K562 (cell line): Measurements from ENCODE around the gene ADCY1.

ENCODE experiments used
- HNRNPL ChIP-seq: fragments of 200-400 bp; formaldehyde crosslinking; IDR thresholded peaks from 2 replicates; pipeline ENCODE4 v1.6.1; 2017; ENCODE audit warnings: low read depth, mild to moderate bottlenecking, low read length
- MBD2 ChIP-seq: sonication (generic); IDR thresholded peaks from 2 replicates; pipeline ENCODE4 v1.6.1; 2016; ENCODE audit warnings: low read depth, borderline replicate concordance
- YY1 ChIP-seq, 3 experiments: IDR thresholded peaks; 2 replicates each; pipeline ENCODE4 v1.6.1; 2011; ENCODE audit warnings: low read length in 2 of 3, mild to moderate bottlenecking in 2 of 3, moderate library complexity in 2 of 3, borderline replicate concordance in 1 of 3, control low read depth in 1 of 3, low read depth in 1 of 3; ENCODE audit not compliant: insufficient read depth in 3 of 3, insufficient replicate concordance in 2 of 3, control insufficient read depth in 1 of 3, insufficient read length in 1 of 3; ENCODE audit errors: extremely low read depth in 1 of 3
- ZNF232 ChIP-seq: sonication (generic); formaldehyde crosslinking; IDR thresholded peaks from 2 replicates; pipeline ENCODE4 v1.8.0; 2022; ENCODE audit warnings: mild to moderate bottlenecking, missing genetic modification reagents
- ZSCAN29 ChIP-seq: fragments of 450-650 bp; IDR thresholded peaks from 2 replicates; pipeline ENCODE4 v1.6.1; 2017
- TF ChIP-seq, protein P1 (sequence below), 3 experiments: IDR thresholded peaks in 2 of 3; conservative IDR thresholded peaks in 1 of 3; 2 replicates each; pipeline ENCODE4 v1.5.1; 2011 to 2012; ENCODE audit warnings: low read length in 3 of 3, mild to moderate bottlenecking in 3 of 3, control low read depth in 2 of 3, improper control_type of control experiment in 1 of 3, inconsistent platforms in 1 of 3, low read depth in 1 of 3, mixed read lengths in 1 of 3, moderate library complexity in 1 of 3; ENCODE audit not compliant: insufficient read depth in 2 of 3
- TF ChIP-seq, protein P2 (sequence below): sonication (generic); formaldehyde crosslinking; IDR thresholded peaks from 2 replicates; pipeline ENCODE4 v1.8.0; 2022; ENCODE audit warnings: missing genetic modification reagents, mild to moderate bottlenecking, borderline replicate concordance
- TF ChIP-seq, protein P3 (sequence below): fragments of 250-450 bp; sonication (Bioruptor Pico); IDR thresholded peaks from 2 replicates; pipeline ENCODE4 v1.4.0; 2020; ENCODE audit warnings: mild to moderate bottlenecking, moderate library complexity
- TF ChIP-seq, protein P4 (sequence below): fragments of 450-650 bp; formaldehyde crosslinking; IDR thresholded peaks from 2 replicates; pipeline ENCODE4 v1.4.0; 2020; ENCODE audit warnings: mild to moderate bottlenecking, mixed read lengths

DNA sequence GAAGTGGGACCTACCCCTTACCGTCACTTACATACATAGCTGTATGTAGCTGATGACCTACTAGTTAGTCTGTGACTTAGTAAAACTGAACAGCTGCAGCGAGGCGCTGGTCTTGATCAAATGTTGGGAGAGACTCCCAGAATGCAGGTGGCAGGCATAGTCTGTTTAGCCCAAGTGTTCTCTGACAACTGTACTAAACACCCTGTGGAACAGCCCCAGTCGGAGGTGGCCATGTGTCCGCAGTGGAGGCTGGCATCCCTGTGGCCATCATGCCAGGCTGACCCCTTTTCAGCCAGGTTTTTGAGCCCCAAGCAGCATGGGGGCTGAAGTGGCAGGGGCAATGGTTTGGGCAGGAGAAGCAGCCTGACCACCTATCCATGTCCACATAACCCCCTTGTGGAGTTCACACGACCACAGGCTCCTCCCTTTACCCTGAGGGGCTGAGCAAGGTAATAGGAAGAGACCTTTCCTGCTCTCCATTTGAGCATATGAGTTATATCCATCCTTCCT, 7.2 kb downstream of the ADCY1 start:
- TF ChIP-seq, protein P1, sequence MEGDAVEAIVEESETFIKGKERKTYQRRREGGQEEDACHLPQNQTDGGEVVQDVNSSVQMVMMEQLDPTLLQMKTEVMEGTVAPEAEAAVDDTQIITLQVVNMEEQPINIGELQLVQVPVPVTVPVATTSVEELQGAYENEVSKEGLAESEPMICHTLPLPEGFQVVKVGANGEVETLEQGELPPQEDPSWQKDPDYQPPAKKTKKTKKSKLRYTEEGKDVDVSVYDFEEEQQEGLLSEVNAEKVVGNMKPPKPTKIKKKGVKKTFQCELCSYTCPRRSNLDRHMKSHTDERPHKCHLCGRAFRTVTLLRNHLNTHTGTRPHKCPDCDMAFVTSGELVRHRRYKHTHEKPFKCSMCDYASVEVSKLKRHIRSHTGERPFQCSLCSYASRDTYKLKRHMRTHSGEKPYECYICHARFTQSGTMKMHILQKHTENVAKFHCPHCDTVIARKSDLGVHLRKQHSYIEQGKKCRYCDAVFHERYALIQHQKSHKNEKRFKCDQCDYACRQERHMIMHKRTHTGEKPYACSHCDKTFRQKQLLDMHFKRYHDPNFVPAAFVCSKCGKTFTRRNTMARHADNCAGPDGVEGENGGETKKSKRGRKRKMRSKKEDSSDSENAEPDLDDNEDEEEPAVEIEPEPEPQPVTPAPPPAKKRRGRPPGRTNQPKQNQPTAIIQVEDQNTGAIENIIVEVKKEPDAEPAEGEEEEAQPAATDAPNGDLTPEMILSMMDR (IDR thresholded peaks at IDR 0.05 in 2 of 3, conservative IDR thresholded peaks at IDR 0.05 in 1 of 3; ENCODE audit: insufficient read depth in 2 of 3, low read depth in 1 of 3, low read length in 3 of 3): no peak
- TF ChIP-seq, protein P2, sequence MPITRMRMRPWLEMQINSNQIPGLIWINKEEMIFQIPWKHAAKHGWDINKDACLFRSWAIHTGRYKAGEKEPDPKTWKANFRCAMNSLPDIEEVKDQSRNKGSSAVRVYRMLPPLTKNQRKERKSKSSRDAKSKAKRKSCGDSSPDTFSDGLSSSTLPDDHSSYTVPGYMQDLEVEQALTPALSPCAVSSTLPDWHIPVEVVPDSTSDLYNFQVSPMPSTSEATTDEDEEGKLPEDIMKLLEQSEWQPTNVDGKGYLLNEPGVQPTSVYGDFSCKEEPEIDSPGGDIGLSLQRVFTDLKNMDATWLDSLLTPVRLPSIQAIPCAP (CRISPR knock-in tag): no peak
- TF ChIP-seq HNRNPL: no peak
- no peak for TF ChIP-seq ZNF232 (CRISPR knock-in tag)
- TF ChIP-seq ZSCAN29: no peak
- TF ChIP-seq, protein P3, sequence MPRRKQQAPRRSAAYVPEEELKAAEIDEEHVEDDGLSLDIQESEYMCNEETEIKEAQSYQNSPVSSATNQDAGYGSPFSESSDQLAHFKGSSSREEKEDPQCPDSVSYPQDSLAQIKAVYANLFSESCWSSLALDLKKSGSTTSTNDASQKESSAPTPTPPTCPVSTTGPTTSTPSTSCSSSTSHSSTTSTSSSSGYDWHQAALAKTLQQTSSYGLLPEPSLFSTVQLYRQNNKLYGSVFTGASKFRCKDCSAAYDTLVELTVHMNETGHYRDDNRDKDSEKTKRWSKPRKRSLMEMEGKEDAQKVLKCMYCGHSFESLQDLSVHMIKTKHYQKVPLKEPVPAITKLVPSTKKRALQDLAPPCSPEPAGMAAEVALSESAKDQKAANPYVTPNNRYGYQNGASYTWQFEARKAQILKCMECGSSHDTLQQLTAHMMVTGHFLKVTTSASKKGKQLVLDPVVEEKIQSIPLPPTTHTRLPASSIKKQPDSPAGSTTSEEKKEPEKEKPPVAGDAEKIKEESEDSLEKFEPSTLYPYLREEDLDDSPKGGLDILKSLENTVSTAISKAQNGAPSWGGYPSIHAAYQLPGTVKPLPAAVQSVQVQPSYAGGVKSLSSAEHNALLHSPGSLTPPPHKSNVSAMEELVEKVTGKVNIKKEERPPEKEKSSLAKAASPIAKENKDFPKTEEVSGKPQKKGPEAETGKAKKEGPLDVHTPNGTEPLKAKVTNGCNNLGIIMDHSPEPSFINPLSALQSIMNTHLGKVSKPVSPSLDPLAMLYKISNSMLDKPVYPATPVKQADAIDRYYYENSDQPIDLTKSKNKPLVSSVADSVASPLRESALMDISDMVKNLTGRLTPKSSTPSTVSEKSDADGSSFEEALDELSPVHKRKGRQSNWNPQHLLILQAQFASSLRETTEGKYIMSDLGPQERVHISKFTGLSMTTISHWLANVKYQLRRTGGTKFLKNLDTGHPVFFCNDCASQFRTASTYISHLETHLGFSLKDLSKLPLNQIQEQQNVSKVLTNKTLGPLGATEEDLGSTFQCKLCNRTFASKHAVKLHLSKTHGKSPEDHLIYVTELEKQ (CRISPR knock-in tag): no peak
- TF ChIP-seq MBD2: no peak
- TF ChIP-seq YY1 (IDR thresholded peaks at IDR 0.05; ENCODE audit: borderline replicate concordance in 1 of 3, control insufficient read depth in 1 of 3, extremely low read depth in 1 of 3, insufficient read depth in 3 of 3, insufficient read length in 1 of 3, insufficient replicate concordance in 2 of 3, low read depth in 1 of 3, low read length in 2 of 3): no peak
- TF ChIP-seq, protein P4, sequence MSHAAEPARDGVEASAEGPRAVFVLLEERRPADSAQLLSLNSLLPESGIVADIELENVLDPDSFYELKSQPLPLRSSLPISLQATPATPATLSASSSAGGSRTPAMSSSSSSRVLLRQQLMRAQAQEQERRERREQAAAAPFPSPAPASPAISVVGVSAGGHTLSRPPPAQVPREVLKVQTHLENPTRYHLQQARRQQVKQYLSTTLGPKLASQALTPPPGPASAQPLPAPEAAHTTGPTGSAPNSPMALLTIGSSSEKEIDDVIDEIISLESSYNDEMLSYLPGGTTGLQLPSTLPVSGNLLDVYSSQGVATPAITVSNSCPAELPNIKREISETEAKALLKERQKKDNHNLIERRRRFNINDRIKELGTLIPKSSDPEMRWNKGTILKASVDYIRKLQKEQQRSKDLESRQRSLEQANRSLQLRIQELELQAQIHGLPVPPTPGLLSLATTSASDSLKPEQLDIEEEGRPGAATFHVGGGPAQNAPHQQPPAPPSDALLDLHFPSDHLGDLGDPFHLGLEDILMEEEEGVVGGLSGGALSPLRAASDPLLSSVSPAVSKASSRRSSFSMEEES (CRISPR knock-in tag): no peak
